Neutrophil (primary cell): ENCODE results near the gene AUNIP.

ENCODE experiments used
- H3K27ac ChIP-seq: fragments of 200-600 bp; sonication (generic); 2 replicates; pipeline ENCODE4 v1.5.1; 2016; ENCODE audit warnings: mild to moderate bottlenecking, moderate library complexity
- H3K27me3 ChIP-seq: fragments of 200-600 bp; sonication (generic); 2 replicates; pipeline ENCODE4 v1.6.0; 2016; ENCODE audit warnings: mild to moderate bottlenecking
- H3K36me3 ChIP-seq: fragments of 200-600 bp; sonication (generic); 2 replicates; pipeline ENCODE4 v1.5.1; 2017
- H3K4me1 ChIP-seq, 2 experiments: fragments of 200-600 bp in 1 of 2; sonication (generic) in 1 of 2; 1 replicate in 1 of 2; 2 replicates in 1 of 2; pipeline versions ENCODE4 v1.5.1 to v1.6.1; 2013 to 2016; ENCODE audit warnings: low read depth in 1 of 2, low read length in 1 of 2, mild to moderate bottlenecking in 1 of 2, moderate library complexity in 1 of 2; ENCODE audit not compliant: control insufficient read depth in 1 of 2, insufficient read depth in 1 of 2
- H3K4me3 ChIP-seq, 2 experiments: fragments of 200-600 bp in 1 of 2; sonication (generic) in 1 of 2; 1 replicate in 1 of 2; 2 replicates in 1 of 2; pipeline ENCODE4 v1.5.1; 2013 to 2016; ENCODE audit warnings: low read depth in 1 of 2, low read length in 1 of 2, mild to moderate bottlenecking in 1 of 2, moderate library complexity in 1 of 2
- H3K9me3 ChIP-seq: fragments of 200-600 bp; sonication (generic); 2 replicates; pipeline ENCODE4 v1.5.1; 2016
- TF ChIP-seq, protein P1 (sequence below): fragments of 200-600 bp; sonication (generic); IDR thresholded peaks from 2 replicates; pipeline ENCODE4 v1.5.1; 2016; ENCODE audit warnings: antibody characterized with exemption

Gene AUNIP

DNA sequence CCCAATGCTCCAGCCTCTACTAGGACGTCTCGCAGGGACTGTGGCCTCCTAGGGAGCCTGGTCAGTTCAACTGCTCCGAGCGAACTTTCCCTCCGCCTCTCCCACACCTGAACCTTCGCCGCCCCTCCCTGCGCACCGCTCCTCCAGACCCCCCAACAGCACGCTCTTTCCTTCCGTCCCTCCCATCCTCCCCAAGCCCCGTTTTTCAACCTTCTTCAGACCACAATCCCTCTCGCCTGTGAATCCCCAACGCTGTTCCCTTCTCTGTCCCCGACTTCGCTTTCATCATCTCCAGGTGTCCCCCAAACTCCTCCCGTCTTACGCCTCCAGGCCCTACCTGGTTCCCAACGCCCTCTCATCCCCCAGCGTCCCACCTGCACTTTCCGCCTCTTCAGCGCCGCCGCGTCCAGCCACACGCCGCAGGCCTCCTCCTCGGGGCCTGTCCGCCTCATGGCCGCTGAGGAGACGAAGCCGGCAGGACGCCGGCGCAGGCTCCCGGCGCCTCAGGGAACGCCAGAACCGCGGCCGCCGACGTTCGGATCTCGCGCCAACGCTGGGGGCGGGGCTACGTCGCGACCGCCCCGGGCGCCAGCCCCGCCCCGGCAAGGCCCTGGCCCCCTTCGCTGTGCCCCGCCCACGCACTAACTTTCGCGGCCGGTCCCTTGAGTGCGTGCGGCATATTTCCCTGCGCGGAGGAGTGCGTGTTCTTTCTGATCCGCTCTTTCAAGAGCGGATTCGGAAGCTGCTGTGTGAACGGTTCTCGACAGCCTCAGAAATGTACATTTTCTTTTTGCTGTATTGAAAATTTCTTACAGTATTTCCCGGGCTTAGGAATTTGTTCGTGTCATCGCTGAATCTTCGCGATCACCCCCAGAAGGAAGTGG, at the start of gene AUNIP:
Gene AUNIP (minus strand): TSS at position 552 of the 884 bp plus-strand sequence. CDS start 100 bp downstream, at position 452.
- TF ChIP-seq, protein P1, sequence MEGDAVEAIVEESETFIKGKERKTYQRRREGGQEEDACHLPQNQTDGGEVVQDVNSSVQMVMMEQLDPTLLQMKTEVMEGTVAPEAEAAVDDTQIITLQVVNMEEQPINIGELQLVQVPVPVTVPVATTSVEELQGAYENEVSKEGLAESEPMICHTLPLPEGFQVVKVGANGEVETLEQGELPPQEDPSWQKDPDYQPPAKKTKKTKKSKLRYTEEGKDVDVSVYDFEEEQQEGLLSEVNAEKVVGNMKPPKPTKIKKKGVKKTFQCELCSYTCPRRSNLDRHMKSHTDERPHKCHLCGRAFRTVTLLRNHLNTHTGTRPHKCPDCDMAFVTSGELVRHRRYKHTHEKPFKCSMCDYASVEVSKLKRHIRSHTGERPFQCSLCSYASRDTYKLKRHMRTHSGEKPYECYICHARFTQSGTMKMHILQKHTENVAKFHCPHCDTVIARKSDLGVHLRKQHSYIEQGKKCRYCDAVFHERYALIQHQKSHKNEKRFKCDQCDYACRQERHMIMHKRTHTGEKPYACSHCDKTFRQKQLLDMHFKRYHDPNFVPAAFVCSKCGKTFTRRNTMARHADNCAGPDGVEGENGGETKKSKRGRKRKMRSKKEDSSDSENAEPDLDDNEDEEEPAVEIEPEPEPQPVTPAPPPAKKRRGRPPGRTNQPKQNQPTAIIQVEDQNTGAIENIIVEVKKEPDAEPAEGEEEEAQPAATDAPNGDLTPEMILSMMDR = peak; percentile 37
- H3K4me3 ChIP-seq = peak within 1 kb of the TSS; percentile 76 to 77
- no peaks in the 10 kb centered on the region for H3K9me3 ChIP-seq
- no peaks in the 10 kb centered on the region for H3K27me3 ChIP-seq
- peaks cover 39 to 43% of the 10 kb centered on the region in 2 experiments for H3K4me1 ChIP-seq
- peaks cover 11% of the 10 kb centered on the region for H3K36me3 ChIP-seq
- H3K27ac ChIP-seq = peak within 1 kb of the TSS; percentile 80

DNA sequence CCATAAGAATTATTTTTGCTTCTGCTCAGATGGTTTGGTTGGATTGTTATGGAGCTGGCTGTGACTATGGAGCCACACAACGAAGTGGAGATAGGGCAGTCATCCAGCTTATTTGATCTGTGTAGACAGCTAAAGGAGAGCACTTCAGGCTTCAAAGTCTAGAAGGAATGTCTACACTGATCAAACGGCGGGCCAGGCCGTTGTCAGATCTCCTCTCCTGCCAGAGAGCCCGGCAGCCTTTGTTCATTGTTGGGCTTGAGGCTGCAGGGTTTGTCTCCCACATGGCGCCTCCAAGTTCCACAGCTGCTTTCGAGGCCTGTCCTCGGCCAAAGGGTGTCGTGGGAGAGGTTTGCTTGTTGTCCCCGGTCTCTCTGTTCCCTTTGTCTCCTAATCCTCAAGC, 49.8 kb upstream of the AUNIP start:
- Histone ChIP-seq H3K27me3 (peaks cover 28% of the 10 kb centered on the region), H3K27ac (no peak overlapping the region), H3K4me1 (peaks cover 21 to 25% of the 10 kb centered on the region in 2 experiments), H3K4me3 (no peak overlapping the region), H3K36me3 (no peaks in the 10 kb centered on the region), H3K9me3 (no peaks in the 10 kb centered on the region)
- TF ChIP-seq, protein P1 = no peak

- no peaks in the 10 kb centered on the region for H3K9me3 ChIP-seq
- no peak overlapping the region for H3K4me3 ChIP-seq
- no peaks in the 10 kb centered on the region for H3K36me3 ChIP-seq
- peaks cover 21 to 25% of the 10 kb centered on the region in 2 experiments for H3K4me1 ChIP-seq
- H3K27ac ChIP-seq = no peak overlapping the region
- H3K27me3 ChIP-seq = peaks cover 28% of the 10 kb centered on the region
- TF ChIP-seq, protein P1 = no peak
Observed at GRCh38 chr1:25908161-25908560, 48.9 kb upstream of the AUNIP start.

GRCh38 chr1:25907601-25908000, 48.3 kb upstream of the AUNIP start:
- TF ChIP-seq, protein P1 = no peak
- no peak overlapping the region for H3K4me3 ChIP-seq
- no peaks in the 10 kb centered on the region for H3K36me3 ChIP-seq
- no peaks in the 10 kb centered on the region for H3K9me3 ChIP-seq
- no peak overlapping the region for H3K27ac ChIP-seq
- H3K4me1 ChIP-seq = peaks cover 21 to 25% of the 10 kb centered on the region in 2 experiments
- H3K27me3 ChIP-seq = peaks cover 28% of the 10 kb centered on the region

GRCh38 chr1:25906644-25907300, 47.5 kb upstream of the AUNIP start:
- peak overlapping the region; percentile 5 for H3K27ac ChIP-seq
- H3K4me1 ChIP-seq = peaks cover 21 to 25% of the 10 kb centered on the region in 2 experiments
- TF ChIP-seq, protein P1 = no peak
- peaks cover 28% of the 10 kb centered on the region for H3K27me3 ChIP-seq
- H3K9me3 ChIP-seq = no peaks in the 10 kb centered on the region
- peak overlapping the region; percentile 65 to 83 for H3K4me3 ChIP-seq
- H3K36me3 ChIP-seq = no peaks in the 10 kb centered on the region
